ENCODE results near the gene UGT1A9.

Gene UGT1A9

DNA sequence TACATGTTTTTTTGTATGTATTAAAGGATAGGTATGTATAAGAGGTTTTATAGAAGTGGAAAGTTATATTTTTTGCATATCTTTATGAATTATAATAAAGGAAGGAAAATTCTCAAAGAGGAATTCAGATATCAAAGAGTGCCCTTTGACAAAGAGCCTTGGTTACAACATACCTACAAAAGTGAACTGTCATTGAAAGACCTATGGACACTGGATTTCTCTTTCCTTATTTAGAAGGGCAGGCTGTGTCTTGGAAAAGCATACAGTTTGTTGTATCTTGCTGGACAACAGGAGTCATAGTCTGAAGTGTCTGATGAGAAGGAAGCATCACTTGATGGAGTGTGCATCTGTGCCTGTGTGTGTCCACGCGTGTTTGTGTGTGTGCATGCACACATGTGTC, 20.3 kb upstream of the UGT1A9 start:
- no peak for TF ChIP-seq CTCF (IDR thresholded peaks at IDR 0.05)

GRCh38 chr2:233654501-233654900, 17.2 kb upstream of the UGT1A9 start:
- no peak for TF ChIP-seq CTCF (IDR thresholded peaks at IDR 0.05)

- TF ChIP-seq CTCF (IDR thresholded peaks at IDR 0.05) = no peak
These were observed 16.7 kb upstream of the UGT1A9 start for GRCh38 chr2:233655043-233655442.

DNA sequence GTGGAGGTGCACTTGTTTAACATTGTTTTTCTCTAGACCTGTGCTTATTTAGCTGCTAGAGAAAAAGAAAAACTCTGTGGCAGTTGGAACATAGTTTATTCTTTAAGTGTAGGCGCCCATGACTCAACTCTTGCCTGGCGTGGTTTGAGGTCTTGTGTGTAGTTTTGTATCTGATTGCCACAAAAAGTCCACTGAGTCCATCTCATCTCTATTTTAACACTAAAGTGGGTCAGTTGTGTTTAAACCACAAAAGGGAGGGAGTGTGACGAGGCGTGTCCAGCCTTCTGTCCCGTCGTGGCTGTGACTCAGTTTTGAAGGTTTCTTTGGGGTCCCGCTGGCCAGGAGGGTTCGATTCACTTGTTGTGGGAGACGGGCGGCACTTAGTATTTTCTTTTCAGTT, 15.3 kb upstream of the UGT1A9 start:
- TF ChIP-seq CTCF (IDR thresholded peaks at IDR 0.05) = no peak

DNA sequence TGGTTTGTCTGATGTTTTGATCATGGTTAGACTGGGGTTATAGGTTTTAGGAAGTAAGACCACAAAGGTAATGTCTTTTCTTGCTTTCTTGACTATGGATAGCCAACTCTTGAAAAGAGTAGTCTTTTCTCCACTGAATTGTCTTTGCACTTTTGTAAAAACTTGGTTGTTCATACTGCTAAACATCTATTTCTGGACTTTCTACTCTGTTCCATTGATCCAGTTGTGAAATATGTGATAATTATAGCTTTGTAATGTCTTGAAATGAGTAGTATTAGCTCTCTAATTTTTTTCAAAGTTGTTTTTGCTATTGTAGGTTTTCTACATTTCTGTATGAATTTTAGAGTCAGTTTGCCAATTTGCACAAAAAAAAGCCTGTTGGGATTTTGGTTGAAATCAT, 13.1 kb upstream of the UGT1A9 start:
- TF ChIP-seq CTCF (IDR thresholded peaks at IDR 0.05) = no peak

GRCh38 chr2:233663911-233664310, 7.8 kb upstream of the UGT1A9 start:
- no peak for TF ChIP-seq CTCF (IDR thresholded peaks at IDR 0.05)

DNA sequence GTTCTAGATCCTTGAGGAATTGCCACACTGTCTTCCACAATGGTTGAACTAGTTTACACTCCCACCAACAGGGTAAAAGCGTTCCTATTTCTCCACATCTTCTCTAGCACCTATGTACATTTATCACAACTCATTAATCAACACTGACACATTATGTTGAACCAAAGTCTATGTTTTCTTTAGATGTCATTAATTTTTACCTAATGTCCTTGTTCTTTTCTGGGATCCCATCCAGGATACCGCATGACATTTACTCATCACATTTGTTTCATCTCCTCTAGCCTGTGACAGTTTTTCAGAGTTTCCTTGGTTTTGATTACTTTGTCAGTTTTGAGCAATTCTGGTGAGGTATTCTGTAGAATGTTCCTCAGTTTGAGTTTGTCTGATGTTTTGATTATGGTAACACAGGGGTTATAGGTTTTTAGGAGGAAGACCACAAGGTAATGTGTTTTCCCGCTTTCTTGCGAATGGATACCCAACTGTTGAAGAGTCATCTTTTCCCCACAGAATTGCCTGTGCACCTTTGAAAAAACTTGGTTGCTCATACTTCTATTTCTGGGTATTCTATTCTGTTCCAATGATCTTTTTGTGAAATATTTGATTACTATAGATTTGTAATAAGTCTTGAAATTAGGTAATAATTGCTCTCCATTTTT, 3.0 kb upstream of the UGT1A9 start:
- no peak for TF ChIP-seq CTCF (IDR thresholded peaks at IDR 0.05)

GRCh38 chr2:233672886-233673285, 1.2 kb downstream of the UGT1A9 start:
- no peak for TF ChIP-seq CTCF (IDR thresholded peaks at IDR 0.05)

All from LNCAP (cell line).